Body of pancreas (tissue), 4 donors: Measurements from ENCODE around the gene DNM3.

ENCODE experiments used
- CTCF ChIP-seq, 7 experiments: fragments of 450-650 bp in 4 of 7; fragments of 200-600 bp in 3 of 7; sonication (generic) in 3 of 7; IDR thresholded peaks; one replicate each; pipeline ENCODE4 v1.5.1; 2016 to 2019; ENCODE audit warnings: antibody characterized with exemption in 7 of 7
- POLR2A ChIP-seq, 3 donors: fragments of 450-650 bp; IDR thresholded peaks; one replicate each; pipeline ENCODE4 v1.6.1; 2016; ENCODE audit warnings: antibody characterized with exemption in 3 of 3, mild to moderate bottlenecking in 2 of 3

DNA sequence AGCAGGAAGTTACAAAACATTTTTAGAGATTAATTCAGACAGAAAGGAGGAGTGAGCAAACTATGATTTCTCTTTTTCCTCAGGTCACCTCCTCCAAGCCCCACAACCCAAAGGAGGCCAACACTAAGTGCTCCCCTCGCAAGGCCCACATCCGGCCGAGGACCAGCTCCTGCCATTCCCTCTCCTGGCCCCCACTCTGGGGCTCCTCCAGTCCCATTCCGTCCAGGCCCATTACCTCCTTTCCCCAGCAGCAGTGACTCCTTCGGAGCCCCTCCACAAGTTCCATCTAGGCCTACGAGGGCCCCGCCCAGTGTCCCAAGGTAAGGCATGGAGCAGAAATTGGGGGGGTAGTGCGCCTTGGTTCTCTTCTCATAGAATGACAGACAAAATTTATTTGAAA lies 547.2 kb downstream of the DNM3 start:
- no peak for TF ChIP-seq CTCF (IDR thresholded peaks at IDR 0.05)
- TF ChIP-seq POLR2A (IDR thresholded peaks at IDR 0.05): no peak
